ENCODE results near the gene GH1. TPM values are rescaled to one million over a fixed set of nuclear protein-coding genes. Genes with fewer than 3 reads are reported as not detected.
"Not testable (repeated sequence)": the region's sequence is repeated elsewhere in the genome, so short reads cannot be mapped to it uniquely, and the experiment has no call there.

GH1 gene
- total RNA-seq, 2 donors from 2014 or later = not detected

GRCh38 chr17:63889026-63889848, 29.4 kb downstream of the GH1 start:
- not testable (repeated sequence) for H3K9me3 Mint-ChIP-seq; H3K4me3 Mint-ChIP-seq; H3K9ac ChIP-seq (ENCODE audit: extremely low read depth, low read length, poor library complexity, severe bottlenecking); H3K27me3 Mint-ChIP-seq (ENCODE audit: insufficient read depth); H3K9me3 ChIP-seq (ENCODE audit: control insufficient read depth, low read length); H3K4me3 ChIP-seq (ENCODE audit: low read length); H3K4me1 ChIP-seq (ENCODE audit: control insufficient read depth, insufficient read depth, low read length); H3K36me3 ChIP-seq (ENCODE audit: control insufficient read depth, insufficient read depth, low read length); H3K36me3 Mint-ChIP-seq (ENCODE audit: low read depth); H3K27ac ChIP-seq (ENCODE audit: low read depth, low read length); H3K4me1 Mint-ChIP-seq; H3K27ac Mint-ChIP-seq; H3K27me3 ChIP-seq (ENCODE audit: control insufficient read depth, insufficient read depth, low read length, poor library complexity, severe bottlenecking)
- 66 to 76% methylated on average over 8 to 13 of the region's 13 CpGs for WGBS, 2 experiments (ENCODE audit: insufficient coverage in 1 of 2, insufficient read length in 1 of 2)
- TF ChIP-seq CTCF (conservative IDR thresholded peaks at IDR 0.05) = peak; percentile 69
- DNase-seq = peak; percentile 89

- not testable (repeated sequence) for H3K36me3 Mint-ChIP-seq (ENCODE audit: low read depth); H3K4me3 Mint-ChIP-seq; H3K4me1 ChIP-seq (ENCODE audit: control insufficient read depth, insufficient read depth, low read length); H3K9me3 Mint-ChIP-seq; H3K27me3 ChIP-seq (ENCODE audit: control insufficient read depth, insufficient read depth, low read length, poor library complexity, severe bottlenecking); H3K27me3 Mint-ChIP-seq (ENCODE audit: insufficient read depth); H3K9me3 ChIP-seq (ENCODE audit: control insufficient read depth, low read length); H3K27ac Mint-ChIP-seq; H3K36me3 ChIP-seq (ENCODE audit: control insufficient read depth, insufficient read depth, low read length); H3K4me3 ChIP-seq (ENCODE audit: low read length); DNase-seq; H3K27ac ChIP-seq (ENCODE audit: low read depth, low read length); H3K9ac ChIP-seq (ENCODE audit: extremely low read depth, low read length, poor library complexity, severe bottlenecking)
- 90 to 92% methylated on average over 4 to 8 of the region's 11 CpGs for WGBS, 2 experiments (ENCODE audit: insufficient coverage in 1 of 2, insufficient read length in 1 of 2)
- peaks cover 10% of the 10 kb centered on the region for H3K4me1 Mint-ChIP-seq
Observed at GRCh38 chr17:63885119-63885518, 33.5 kb downstream of the GH1 start.

GRCh38 chr17:63882626-63883126, 36.0 kb downstream of the GH1 start:
- not testable (repeated sequence) for H3K9me3 Mint-ChIP-seq; H3K36me3 ChIP-seq (ENCODE audit: control insufficient read depth, insufficient read depth, low read length); H3K27ac ChIP-seq (ENCODE audit: low read depth, low read length); H3K4me3 ChIP-seq (ENCODE audit: low read length); H3K4me1 ChIP-seq (ENCODE audit: control insufficient read depth, insufficient read depth, low read length); H3K36me3 Mint-ChIP-seq (ENCODE audit: low read depth); H3K27me3 ChIP-seq (ENCODE audit: control insufficient read depth, insufficient read depth, low read length, poor library complexity, severe bottlenecking); DNase-seq; H3K27me3 Mint-ChIP-seq (ENCODE audit: insufficient read depth); H3K4me3 Mint-ChIP-seq; H3K27ac Mint-ChIP-seq; H3K9ac ChIP-seq (ENCODE audit: extremely low read depth, low read length, poor library complexity, severe bottlenecking); H3K9me3 ChIP-seq (ENCODE audit: control insufficient read depth, low read length)
- H3K4me1 Mint-ChIP-seq = peaks cover 10% of the 10 kb centered on the region
- WGBS, 2 experiments (ENCODE audit: insufficient coverage in 1 of 2, insufficient read length in 1 of 2) = 83 to 91% methylated on average over 3 to 8 of the region's 9 CpGs

- peak; percentile 96 for DNase-seq
- WGBS, 2 experiments (ENCODE audit: insufficient coverage in 1 of 2, insufficient read length in 1 of 2) = 66 to 82% methylated on average over 5 to 11 of the region's 15 CpGs
- H3K4me1 ChIP-seq (ENCODE audit: control insufficient read depth, insufficient read depth, low read length) = no peaks in the 10 kb centered on the region
- Mint-ChIP-seq H3K4me3 (peak within 1 kb of the TSS; percentile 33), H3K4me1 (peaks cover 10% of the 10 kb centered on the region), H3K27me3 (ENCODE audit: insufficient read depth) (peaks cover 13% of the 10 kb centered on the region), H3K27ac (peak within 1 kb of the TSS; percentile 68), H3K9me3 (no peaks in the 10 kb centered on the region), H3K36me3 (ENCODE audit: low read depth) (no peaks in the 10 kb centered on the region)
- no peak within 1 kb of the TSS for H3K9ac ChIP-seq (ENCODE audit: extremely low read depth, low read length, poor library complexity, severe bottlenecking)
- TF ChIP-seq CTCF (conservative IDR thresholded peaks at IDR 0.05) = peak; percentile 70
- no peak within 1 kb of the TSS for H3K27ac ChIP-seq (ENCODE audit: low read depth, low read length)
- H3K4me3 ChIP-seq (ENCODE audit: low read length) = no peak within 1 kb of the TSS
- H3K9me3 ChIP-seq (ENCODE audit: control insufficient read depth, low read length) = no peaks in the 10 kb centered on the region
- no peaks in the 10 kb centered on the region for H3K27me3 ChIP-seq (ENCODE audit: control insufficient read depth, insufficient read depth, low read length, poor library complexity, severe bottlenecking)
- H3K36me3 ChIP-seq (ENCODE audit: control insufficient read depth, insufficient read depth, low read length) = no peaks in the 10 kb centered on the region
Observed at GRCh38 chr17:63881935-63882601, 36.6 kb downstream of the GH1 start, which contains the start of gene GH2. GH2 (minus strand) TSS chr17:63881944; CDS start chr17:63881801, 143 bp downstream.

Measured in endodermal cell (in vitro differentiated cells).